CD14-positive monocyte (primary cell): ENCODE data around the gene PRRT4. TPM values are rescaled to one million over a fixed set of nuclear protein-coding genes. Genes with fewer than 3 reads are reported as not detected.

ENCODE experiments used
- DNase-seq, 3 donors: peaks; one replicate each; pipeline ENCODE4 v3.0.0-alpha.2; 2011 to 2022
- H2AFZ ChIP-seq: 2 replicates; pipeline ENCODE4 v1.6.0; 2012; ENCODE audit warnings: mild to moderate bottlenecking, low read depth, low read length, inconsistent platforms; ENCODE audit not compliant: insufficient read depth, poor library complexity, severe bottlenecking
- H3K27ac ChIP-seq, 2 donors: 1 replicate in 1 of 2; 2 replicates in 1 of 2; pipeline ENCODE4 v1.5.1; 2012 to 2013; ENCODE audit warnings: low read length in 2 of 2, control low read depth in 1 of 2, inconsistent platforms in 1 of 2, low read depth in 1 of 2, mild to moderate bottlenecking in 1 of 2
- H3K27me3 ChIP-seq, 2 donors: one replicate each; pipeline versions ENCODE4 v1.6.0 to v1.6.1; 2011 to 2013; ENCODE audit warnings: low read length in 2 of 2; ENCODE audit not compliant: control insufficient read depth in 2 of 2, insufficient read depth in 2 of 2
- H3K36me3 ChIP-seq, 2 donors: replicated peaks in 1 of 2; 1 replicate in 1 of 2; 2 replicates in 1 of 2; pipeline versions ENCODE4 v1.5.1 to v1.6.1; 2012 to 2013; ENCODE audit warnings: low read length in 2 of 2, control low read depth in 1 of 2, inconsistent platforms in 1 of 2, mild to moderate bottlenecking in 1 of 2; ENCODE audit not compliant: insufficient read depth in 2 of 2, control insufficient read depth in 1 of 2
- H3K4me1 ChIP-seq, 2 donors: 1 replicate in 1 of 2; 2 replicates in 1 of 2; pipeline versions ENCODE4 v1.5.1 to v1.6.1; 2012 to 2013; ENCODE audit warnings: low read length in 2 of 2, control low read depth in 1 of 2, inconsistent platforms in 1 of 2, mild to moderate bottlenecking in 1 of 2, moderate library complexity in 1 of 2; ENCODE audit not compliant: insufficient read depth in 2 of 2, control insufficient read depth in 1 of 2
- H3K4me2 ChIP-seq: replicated peaks from 2 replicates; pipeline ENCODE3; 2012; ENCODE audit warnings: low read length, moderate library complexity, mild to moderate bottlenecking; ENCODE audit not compliant: poor library complexity, severe bottlenecking; ENCODE audit errors: extremely low read depth
- H3K4me3 ChIP-seq, 3 experiments: fragments of 200-600 bp in 1 of 3; sonication (generic) in 1 of 3; replicated peaks in 1 of 3; 1 replicate in 2 of 3; 2 replicates in 1 of 3; pipeline ENCODE4 v1.5.1; 2011 to 2013; ENCODE audit warnings: low read length in 3 of 3, mild to moderate bottlenecking in 3 of 3, control low read depth in 2 of 3, low read depth in 2 of 3, inconsistent platforms in 1 of 3, moderate library complexity in 1 of 3
- H3K79me2 ChIP-seq: 2 replicates; pipeline ENCODE4 v1.6.0; 2012; ENCODE audit warnings: mild to moderate bottlenecking, control low read depth, inconsistent platforms, low read length, moderate library complexity; ENCODE audit not compliant: insufficient read depth
- H3K9ac ChIP-seq: 2 replicates; pipeline ENCODE4 v1.6.0; 2017; ENCODE audit warnings: low read length, mild to moderate bottlenecking; ENCODE audit not compliant: insufficient read depth, poor library complexity, severe bottlenecking
- H3K9me3 ChIP-seq, 2 donors: replicated peaks in 1 of 2; 1 replicate in 1 of 2; 2 replicates in 1 of 2; pipeline versions ENCODE4 v1.5.1 to v1.6.1; 2012 to 2013; ENCODE audit warnings: low read length in 2 of 2, control low read depth in 1 of 2; ENCODE audit not compliant: control insufficient read depth in 1 of 2, insufficient read depth in 1 of 2
- H4K20me1 ChIP-seq: 2 replicates; pipeline ENCODE4 v1.6.0; 2012; ENCODE audit warnings: mild to moderate bottlenecking, low read length, control low read depth, moderate library complexity; ENCODE audit not compliant: insufficient read depth
- H3K27ac Mint-ChIP-seq, 7 donors: one replicate each; pipeline ENCODE4 v1.8.0; 2020; ENCODE audit warnings: mild to moderate bottlenecking in 7 of 7, mixed read lengths in 7 of 7, moderate library complexity in 6 of 7, inconsistent platforms in 2 of 7
- H3K27me3 Mint-ChIP-seq, 3 donors: one replicate each; pipeline ENCODE4 v1.8.0; 2021 to 2022; ENCODE audit warnings: low read depth in 3 of 3, mild to moderate bottlenecking in 3 of 3, mixed read lengths in 3 of 3, moderate library complexity in 3 of 3, inconsistent platforms in 1 of 3
- H3K36me3 Mint-ChIP-seq, 2 donors: one replicate each; pipeline ENCODE4 v1.8.0; 2020; ENCODE audit warnings: mixed read lengths in 2 of 2, inconsistent platforms in 1 of 2, mild to moderate bottlenecking in 1 of 2
- H3K4me1 Mint-ChIP-seq: one replicate; pipeline ENCODE4 v1.8.0; 2020; ENCODE audit warnings: mild to moderate bottlenecking, mixed read lengths
- H3K4me3 Mint-ChIP-seq, 2 donors: one replicate each; pipeline ENCODE4 v1.8.0; 2020; ENCODE audit warnings: mild to moderate bottlenecking in 2 of 2, mixed read lengths in 2 of 2, moderate library complexity in 1 of 2
- H3K9me3 Mint-ChIP-seq, 7 donors: one replicate each; pipeline ENCODE4 v1.8.0; 2020 to 2022; ENCODE audit warnings: mixed read lengths in 7 of 7, mild to moderate bottlenecking in 6 of 7, moderate library complexity in 6 of 7, inconsistent platforms in 2 of 7
- WGBS: methylation state at CpG from one replicate; pipeline ENCODE4 v1.1.5; 2013; ENCODE audit warnings: missing lambda C conversion rate; ENCODE audit not compliant: insufficient coverage; 5-methylcytosine and 5-hydroxymethylcytosine counted together
- intact Hi-C, 2 donors: fragments of 100-400 bp; cut with micrococcal nuclease; formaldehyde crosslinking; loops; one replicate each; pipeline versions ENCODE4 v1.15.0 to v1.15.1; 2023
- polyA plus RNA-seq, 3 donors: library from polyadenylated mRNA; depleted of rRNA in 1 of 3; unstranded in 2 of 3; stranded (reverse) in 1 of 3; fragments of 300-500 nt in 2 of 3; fragments of >200 nt in 1 of 3; fragmentation: Illumina TruSeq in 2 of 3; gene quantifications; 1 replicate in 2 of 3; 2 replicates in 1 of 3; pipeline ENCODE4 v1.2.3, GENCODE V29; 2012 to 2021
- TF ChIP-seq, protein P1 (sequence below): fragments of 200-600 bp; IDR thresholded peaks from one replicate; pipeline ENCODE4 v1.8.0; 2022; ENCODE audit warnings: antibody characterized with exemption, mild to moderate bottlenecking

PRRT4 gene
- polyA plus RNA-seq, 3 donors: 1.1 TPM; not detected in 2

DNA sequence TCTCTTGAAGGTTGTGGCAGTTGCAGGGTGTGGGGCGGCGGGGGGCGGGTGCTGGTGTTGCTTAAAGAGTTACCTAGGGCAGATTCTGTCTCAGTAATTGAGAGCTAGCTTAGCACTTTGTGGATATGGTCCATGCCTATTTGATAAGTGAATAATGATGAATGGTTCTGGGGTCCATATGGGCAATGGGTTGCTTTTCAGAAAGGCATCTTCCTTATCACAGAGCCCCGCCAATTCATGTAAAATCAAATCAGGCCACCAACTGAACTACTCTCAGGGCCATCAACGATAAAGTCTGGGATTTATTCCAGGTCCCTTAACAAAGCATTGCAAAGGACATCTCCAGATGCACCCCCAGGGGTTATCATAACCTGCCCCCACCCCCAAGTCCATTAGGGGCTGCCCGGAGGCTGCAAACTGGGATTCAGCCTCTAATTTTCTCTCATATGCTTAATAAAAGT, 1.8 kb upstream of the PRRT4 start:
- Mint-ChIP-seq H3K36me3 (no peaks in the 10 kb centered on the region), H3K27ac (no peak overlapping the region), H3K4me3 (no peak overlapping the region), H3K4me1 (peaks cover 44% of the 10 kb centered on the region), H3K27me3 (peaks cover 18 to 55% (median 22%) of the 10 kb centered on the region in 3 donors), H3K9me3 (peaks cover 0 to 3% (median 1%) of the 10 kb centered on the region in 7 donors)
- TF ChIP-seq, protein P1, sequence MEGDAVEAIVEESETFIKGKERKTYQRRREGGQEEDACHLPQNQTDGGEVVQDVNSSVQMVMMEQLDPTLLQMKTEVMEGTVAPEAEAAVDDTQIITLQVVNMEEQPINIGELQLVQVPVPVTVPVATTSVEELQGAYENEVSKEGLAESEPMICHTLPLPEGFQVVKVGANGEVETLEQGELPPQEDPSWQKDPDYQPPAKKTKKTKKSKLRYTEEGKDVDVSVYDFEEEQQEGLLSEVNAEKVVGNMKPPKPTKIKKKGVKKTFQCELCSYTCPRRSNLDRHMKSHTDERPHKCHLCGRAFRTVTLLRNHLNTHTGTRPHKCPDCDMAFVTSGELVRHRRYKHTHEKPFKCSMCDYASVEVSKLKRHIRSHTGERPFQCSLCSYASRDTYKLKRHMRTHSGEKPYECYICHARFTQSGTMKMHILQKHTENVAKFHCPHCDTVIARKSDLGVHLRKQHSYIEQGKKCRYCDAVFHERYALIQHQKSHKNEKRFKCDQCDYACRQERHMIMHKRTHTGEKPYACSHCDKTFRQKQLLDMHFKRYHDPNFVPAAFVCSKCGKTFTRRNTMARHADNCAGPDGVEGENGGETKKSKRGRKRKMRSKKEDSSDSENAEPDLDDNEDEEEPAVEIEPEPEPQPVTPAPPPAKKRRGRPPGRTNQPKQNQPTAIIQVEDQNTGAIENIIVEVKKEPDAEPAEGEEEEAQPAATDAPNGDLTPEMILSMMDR: no peak
- no peak overlapping the region for H3K4me2 ChIP-seq
- intact Hi-C loops: no loop called here
- no peaks in the 10 kb centered on the region for H3K79me2 ChIP-seq
- 96% methylated on average over 6 of the region's 6 CpGs for WGBS
- H2AFZ ChIP-seq: no peak overlapping the region
- DNase-seq: no peak
- no peak overlapping the region for H3K4me3 ChIP-seq
- H3K9me3 ChIP-seq: no peaks in the 10 kb centered on the region
- no peaks in the 10 kb centered on the region for H4K20me1 ChIP-seq
- H3K27me3 ChIP-seq: peaks cover 8 to 30% of the 10 kb centered on the region in 2 donors
- no peak overlapping the region for H3K27ac ChIP-seq
- H3K9ac ChIP-seq: no peak overlapping the region
- H3K4me1 ChIP-seq: peaks cover 39 to 44% of the 10 kb centered on the region in 2 donors
- H3K36me3 ChIP-seq: no peaks in the 10 kb centered on the region

- no peaks in the 10 kb centered on the region for H4K20me1 ChIP-seq
- H3K9me3 Mint-ChIP-seq: peaks cover 0 to 3% (median 1%) of the 10 kb centered on the region in 7 donors
- no peak for DNase-seq
- no peak overlapping the region for H3K27ac ChIP-seq
- peaks cover 8 to 30% of the 10 kb centered on the region in 2 donors for H3K27me3 ChIP-seq
- peaks cover 45 to 50% of the 10 kb centered on the region in 2 donors for H3K4me1 ChIP-seq
- intact Hi-C loops: no loop called here
- no peak overlapping the region for H3K4me2 ChIP-seq
- no peaks in the 10 kb centered on the region for H3K9me3 ChIP-seq
- peak overlapping the region in 1 of 7 donors; percentile 13 for H3K27ac Mint-ChIP-seq
- no peak overlapping the region for H2AFZ ChIP-seq
- peak overlapping the region in 1 of 2 donors; percentile 93 for H3K4me3 Mint-ChIP-seq
- H3K36me3 ChIP-seq: no peaks in the 10 kb centered on the region
- WGBS: 100% methylated on average over 2 of the region's 4 CpGs
- peaks cover 18 to 55% (median 22%) of the 10 kb centered on the region in 3 donors for H3K27me3 Mint-ChIP-seq
- H3K9ac ChIP-seq: no peak overlapping the region
- no peaks in the 10 kb centered on the region for H3K36me3 Mint-ChIP-seq
- H3K79me2 ChIP-seq: no peaks in the 10 kb centered on the region
- TF ChIP-seq, protein P1: no peak
- H3K4me1 Mint-ChIP-seq: peaks cover 50% of the 10 kb centered on the region
- H3K4me3 ChIP-seq: no peak overlapping the region
Observed at GRCh38 chr7:128362670-128363069, 1.2 kb upstream of the PRRT4 start.
